PFSK-1 (cell line): ENCODE data around the gene PHACTR1.

ENCODE experiments used
- FOXP2 ChIP-seq: optimal IDR thresholded peaks from 2 replicates; pipeline ENCODE3; 2011; ENCODE audit warnings: borderline replicate concordance, control low read depth, inconsistent platforms; ENCODE audit not compliant: insufficient read depth; ENCODE audit errors: extremely low read length, extremely low read depth
- POLR2AphosphoS5 ChIP-seq: IDR thresholded peaks from 2 replicates; pipeline ENCODE4 v1.6.1; 2012; ENCODE audit warnings: low read depth, mild to moderate bottlenecking, control low read depth, low read length, moderate library complexity
- SIN3A ChIP-seq: IDR thresholded peaks from 2 replicates; pipeline ENCODE4 v1.6.1; 2012; ENCODE audit warnings: mild to moderate bottlenecking, low read length, moderate library complexity, borderline replicate concordance; ENCODE audit not compliant: insufficient read depth
- TAF1 ChIP-seq: IDR thresholded peaks from 2 replicates; pipeline ENCODE4 v1.6.1; 2012; ENCODE audit warnings: low read length, control low read depth, borderline replicate concordance; ENCODE audit not compliant: insufficient read depth
- TF ChIP-seq, protein P1 (sequence below), 2 experiments: IDR thresholded peaks; 2 replicates each; pipeline versions ENCODE4 v1.6.1 to v1.8.0; 2011 to 2012; ENCODE audit warnings: low read depth in 2 of 2, low read length in 2 of 2, control low read depth in 1 of 2, inconsistent platforms in 1 of 2, mild to moderate bottlenecking in 1 of 2, moderate library complexity in 1 of 2; ENCODE audit not compliant: insufficient read depth in 1 of 2

DNA sequence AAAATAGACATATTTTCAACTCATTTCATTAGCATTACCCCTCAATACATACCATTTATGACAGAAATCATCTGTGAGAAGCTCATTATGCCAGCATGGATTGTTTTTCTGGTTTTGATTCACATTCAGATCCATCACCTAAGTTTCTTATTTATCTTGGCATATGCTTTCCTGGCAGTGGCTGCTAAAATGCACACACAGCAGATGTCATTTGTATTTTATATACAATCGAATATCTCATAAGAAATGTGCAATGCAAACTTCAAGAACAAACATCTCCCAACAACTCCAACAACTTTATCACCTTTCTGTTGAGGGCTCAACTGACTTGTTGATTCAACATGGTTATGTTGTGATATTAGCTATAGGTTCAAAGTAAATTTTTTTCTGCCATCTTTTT, 208.3 kb downstream of the PHACTR1 start:
- TF ChIP-seq, protein P1, sequence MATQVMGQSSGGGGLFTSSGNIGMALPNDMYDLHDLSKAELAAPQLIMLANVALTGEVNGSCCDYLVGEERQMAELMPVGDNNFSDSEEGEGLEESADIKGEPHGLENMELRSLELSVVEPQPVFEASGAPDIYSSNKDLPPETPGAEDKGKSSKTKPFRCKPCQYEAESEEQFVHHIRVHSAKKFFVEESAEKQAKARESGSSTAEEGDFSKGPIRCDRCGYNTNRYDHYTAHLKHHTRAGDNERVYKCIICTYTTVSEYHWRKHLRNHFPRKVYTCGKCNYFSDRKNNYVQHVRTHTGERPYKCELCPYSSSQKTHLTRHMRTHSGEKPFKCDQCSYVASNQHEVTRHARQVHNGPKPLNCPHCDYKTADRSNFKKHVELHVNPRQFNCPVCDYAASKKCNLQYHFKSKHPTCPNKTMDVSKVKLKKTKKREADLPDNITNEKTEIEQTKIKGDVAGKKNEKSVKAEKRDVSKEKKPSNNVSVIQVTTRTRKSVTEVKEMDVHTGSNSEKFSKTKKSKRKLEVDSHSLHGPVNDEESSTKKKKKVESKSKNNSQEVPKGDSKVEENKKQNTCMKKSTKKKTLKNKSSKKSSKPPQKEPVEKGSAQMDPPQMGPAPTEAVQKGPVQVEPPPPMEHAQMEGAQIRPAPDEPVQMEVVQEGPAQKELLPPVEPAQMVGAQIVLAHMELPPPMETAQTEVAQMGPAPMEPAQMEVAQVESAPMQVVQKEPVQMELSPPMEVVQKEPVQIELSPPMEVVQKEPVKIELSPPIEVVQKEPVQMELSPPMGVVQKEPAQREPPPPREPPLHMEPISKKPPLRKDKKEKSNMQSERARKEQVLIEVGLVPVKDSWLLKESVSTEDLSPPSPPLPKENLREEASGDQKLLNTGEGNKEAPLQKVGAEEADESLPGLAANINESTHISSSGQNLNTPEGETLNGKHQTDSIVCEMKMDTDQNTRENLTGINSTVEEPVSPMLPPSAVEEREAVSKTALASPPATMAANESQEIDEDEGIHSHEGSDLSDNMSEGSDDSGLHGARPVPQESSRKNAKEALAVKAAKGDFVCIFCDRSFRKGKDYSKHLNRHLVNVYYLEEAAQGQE (IDR thresholded peaks at IDR 0.05; ENCODE audit: insufficient read depth in 1 of 2, low read depth in 2 of 2, low read length in 2 of 2): no peak
- TF ChIP-seq SIN3A: no peak
- no peak for TF ChIP-seq TAF1
- TF ChIP-seq POLR2AphosphoS5: no peak
- no peak for TF ChIP-seq FOXP2
